GM21576 (cell line): ENCODE results near the gene SCPEP1.
"Not testable (repeated sequence)": the region's sequence is repeated elsewhere in the genome, so short reads cannot be mapped to it uniquely, and the experiment has no call there.

ENCODE experiments used
- ATAC-seq: cut with Tn5 transposase; IDR thresholded peaks from one replicate; pipeline ENCODE4 v1.9.1; 2021; ENCODE audit warnings: mild to moderate bottlenecking, moderate library complexity; ENCODE audit not compliant: unreplicated experiment

SCPEP1 gene

GRCh38 chr17:56965241-56965640, 12.7 kb upstream of the SCPEP1 start:
- ATAC-seq, result not testable (repeated sequence)

- not testable (repeated sequence) for ATAC-seq
Measured at GRCh38 chr17:56965681-56966080, 12.2 kb upstream of the SCPEP1 start.

GRCh38 chr17:56966338-56966737, 11.6 kb upstream of the SCPEP1 start:
- ATAC-seq, result no peak

GRCh38 chr17:56970974-56971373, 7.0 kb upstream of the SCPEP1 start:
- no peak for ATAC-seq

GRCh38 chr17:56972111-56972730, 5.7 kb upstream of the SCPEP1 start:
- no peak for ATAC-seq

- ATAC-seq, result no peak
Measured at GRCh38 chr17:56973520-56973919, 4.4 kb upstream of the SCPEP1 start.

GRCh38 chr17:56974055-56974454, 3.9 kb upstream of the SCPEP1 start:
- ATAC-seq, result no peak

- no peak for ATAC-seq
Measured at GRCh38 chr17:56975656-56976055, 2.3 kb upstream of the SCPEP1 start.

GRCh38 chr17:56976941-56977608, 856 bp upstream of the SCPEP1 start:
- ATAC-seq, result no peak

GRCh38 chr17:56978441-56979090, 635 bp downstream of the SCPEP1 start:
- peak; percentile 38 for ATAC-seq

GRCh38 chr17:56979091-56979480, 1.2 kb downstream of the SCPEP1 start:
- no peak for ATAC-seq

- ATAC-seq, result not testable (repeated sequence)
Measured at GRCh38 chr17:56980526-56980925, 2.6 kb downstream of the SCPEP1 start.

GRCh38 chr17:56982312-56982711, 4.4 kb downstream of the SCPEP1 start:
- ATAC-seq, result no peak

- ATAC-seq, result no peak
Measured at GRCh38 chr17:56983366-56983765, 5.4 kb downstream of the SCPEP1 start.

- ATAC-seq, result no peak
Measured at GRCh38 chr17:56985371-56986162, 7.6 kb downstream of the SCPEP1 start.

- ATAC-seq, result no peak
Measured at GRCh38 chr17:56987283-56987834, 9.4 kb downstream of the SCPEP1 start.

- ATAC-seq, result no peak
Measured at GRCh38 chr17:56988901-56989572, 11.1 kb downstream of the SCPEP1 start.

- no peak for ATAC-seq
Measured at GRCh38 chr17:56992364-56992763, 14.4 kb downstream of the SCPEP1 start.

- no peak for ATAC-seq
Measured at GRCh38 chr17:56994009-56994792, 16.3 kb downstream of the SCPEP1 start.

- ATAC-seq, result no peak
Measured at GRCh38 chr17:56995766-56996165, 17.8 kb downstream of the SCPEP1 start.
